ENCODE results near the gene CD1D.
"Not testable (repeated sequence)": the region's sequence is repeated elsewhere in the genome, so short reads cannot be mapped to it uniquely, and the experiment has no call there.

CD1D gene

DNA sequence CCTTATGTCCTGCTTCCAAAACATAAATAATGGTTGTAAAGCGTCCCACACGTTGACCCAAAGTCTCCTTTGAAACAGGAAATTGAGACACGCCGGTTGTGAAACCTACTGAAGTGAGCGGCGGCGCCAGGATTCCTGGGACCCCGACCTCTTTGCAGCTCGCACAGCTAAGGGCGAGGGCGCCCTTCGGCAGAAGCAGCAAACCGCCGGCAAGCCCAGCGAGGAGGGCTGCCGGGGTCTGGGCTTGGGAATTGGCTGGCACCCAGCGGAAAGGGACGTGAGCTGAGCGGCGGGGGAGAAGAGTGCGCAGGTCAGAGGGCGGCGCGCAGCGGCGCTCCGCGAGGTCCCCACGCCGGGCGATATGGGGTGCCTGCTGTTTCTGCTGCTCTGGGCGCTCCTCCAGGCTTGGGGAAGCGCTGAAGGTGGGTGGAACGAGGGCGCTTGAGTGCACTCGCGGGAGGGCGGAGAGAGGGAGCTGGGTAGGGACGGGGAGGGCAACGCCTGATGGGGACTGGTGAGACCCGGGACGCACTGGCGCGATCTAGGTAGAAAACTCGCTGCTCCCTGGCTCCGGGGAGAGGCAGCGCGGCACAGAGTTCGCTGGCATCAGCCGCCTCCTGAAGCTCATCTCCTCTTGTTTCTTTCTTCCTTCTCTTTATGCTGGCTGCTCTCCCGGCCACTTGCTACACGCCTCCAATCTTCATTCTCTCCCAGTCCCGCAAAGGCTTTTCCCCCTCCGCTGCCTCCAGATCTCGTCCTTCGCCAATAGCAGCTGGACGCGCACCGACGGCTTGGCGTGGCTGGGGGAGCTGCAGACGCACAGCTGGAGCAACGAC is at the start of gene CD1D:
Gene CD1D, plus strand, starts transcription at position 155 of the 836 bp plus-strand sequence. Its CDS starts 207 bp downstream, at position 362.
- DNase-seq (ENCODE audit: low spot score) = no peak

- DNase-seq (ENCODE audit: low spot score) = no peak
Measured at GRCh38 chr1:158131217-158131616, 49.5 kb upstream of the CD1D start.

DNA sequence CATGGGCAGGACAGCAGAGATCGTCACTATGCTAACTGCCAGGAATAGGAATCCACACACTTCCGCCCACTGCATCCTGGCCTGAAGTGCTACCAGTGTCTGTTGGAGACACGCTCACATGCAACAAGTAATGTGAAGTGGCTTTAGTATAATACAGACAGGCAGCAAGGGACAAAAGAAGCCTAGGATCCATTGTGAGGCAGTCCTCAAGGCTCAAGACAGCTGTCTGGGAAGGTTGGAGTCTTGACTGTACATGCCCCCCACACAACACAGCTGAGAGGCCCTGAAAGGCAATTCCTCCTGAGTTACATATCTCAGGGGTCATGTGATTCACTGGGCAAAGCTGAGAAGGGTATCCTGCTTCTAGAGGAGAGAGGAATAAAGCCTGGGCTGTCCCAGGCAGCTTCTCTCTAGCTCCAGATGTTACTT is 39.9 kb upstream of the CD1D start:
- no peak for DNase-seq (ENCODE audit: low spot score)

GRCh38 chr1:158145173-158145719 is 35.4 kb upstream of the CD1D start:
- DNase-seq (ENCODE audit: low spot score) = no peak

DNA sequence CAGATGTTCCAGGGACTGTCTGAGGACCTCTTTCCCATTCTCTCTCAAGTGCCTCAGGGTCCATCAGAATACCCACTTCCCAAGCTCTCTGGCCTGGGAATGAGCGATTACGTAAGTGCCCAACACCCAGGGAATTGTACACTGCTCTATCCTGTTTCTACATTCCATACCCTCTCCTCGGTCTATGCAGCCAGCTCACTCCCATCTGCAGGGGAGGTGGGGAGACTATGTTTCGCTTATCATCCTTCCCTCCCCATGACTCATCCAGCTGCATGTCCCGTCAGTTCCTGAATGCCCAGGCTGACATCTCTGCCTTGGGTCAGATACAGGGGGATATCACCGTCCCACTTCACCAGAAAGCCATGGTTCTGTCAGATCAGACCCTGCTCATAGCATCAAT is 34.5 kb upstream of the CD1D start:
- no peak for DNase-seq (ENCODE audit: low spot score)

- no peak for DNase-seq (ENCODE audit: low spot score)
Measured at GRCh38 chr1:158146739-158147138, 34.0 kb upstream of the CD1D start.

GRCh38 chr1:158147401-158147800 is 33.3 kb upstream of the CD1D start:
- DNase-seq (ENCODE audit: low spot score) = no peak

GRCh38 chr1:158147869-158148268 is 32.8 kb upstream of the CD1D start:
- DNase-seq (ENCODE audit: low spot score) = no peak

DNA sequence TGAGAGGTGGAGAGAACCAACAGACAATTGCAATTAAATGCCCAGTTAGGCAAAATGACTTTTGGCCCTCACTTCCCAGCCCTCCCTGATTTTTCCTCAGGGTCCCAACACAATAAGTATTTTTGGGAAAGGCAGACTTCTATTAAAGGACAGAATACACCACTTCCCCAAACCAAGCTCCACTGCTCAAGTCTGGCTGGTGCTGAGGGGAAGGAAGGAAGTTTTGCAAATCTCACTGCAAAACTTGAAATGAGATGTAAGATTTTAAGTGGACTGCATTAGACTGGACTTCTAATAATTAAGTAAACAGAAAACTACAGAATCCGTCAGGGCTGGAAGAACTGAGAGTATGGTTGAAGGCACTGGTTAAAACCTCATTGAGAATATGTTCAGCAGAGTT is 32.2 kb upstream of the CD1D start:
- DNase-seq (ENCODE audit: low spot score) = no peak

DNA sequence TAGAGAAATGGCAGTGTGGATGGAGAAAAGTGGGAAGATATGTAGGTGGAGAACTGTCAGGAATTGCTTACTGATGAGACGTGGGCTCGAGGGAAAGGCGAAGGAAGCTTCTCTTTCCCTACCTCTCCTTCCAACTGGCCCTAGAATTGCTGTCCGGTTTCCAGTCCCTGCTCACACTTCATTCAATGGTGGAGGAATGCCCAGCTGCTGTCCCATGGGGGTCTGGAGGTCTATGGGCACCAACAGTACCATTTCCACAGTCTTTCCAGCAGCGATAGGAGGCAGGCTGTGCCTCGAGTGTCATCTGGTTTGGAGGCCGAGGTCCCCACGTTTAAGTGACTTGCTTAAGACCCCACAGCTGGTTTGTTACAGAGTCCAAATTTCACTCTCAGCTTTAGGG is 31.5 kb upstream of the CD1D start:
- no peak for DNase-seq (ENCODE audit: low spot score)

- DNase-seq (ENCODE audit: low spot score) = peak; percentile 73
Measured at GRCh38 chr1:158149577-158150269, 31.0 kb upstream of the CD1D start.

GRCh38 chr1:158150523-158150922 is 30.2 kb upstream of the CD1D start:
- no peak for DNase-seq (ENCODE audit: low spot score)

DNA sequence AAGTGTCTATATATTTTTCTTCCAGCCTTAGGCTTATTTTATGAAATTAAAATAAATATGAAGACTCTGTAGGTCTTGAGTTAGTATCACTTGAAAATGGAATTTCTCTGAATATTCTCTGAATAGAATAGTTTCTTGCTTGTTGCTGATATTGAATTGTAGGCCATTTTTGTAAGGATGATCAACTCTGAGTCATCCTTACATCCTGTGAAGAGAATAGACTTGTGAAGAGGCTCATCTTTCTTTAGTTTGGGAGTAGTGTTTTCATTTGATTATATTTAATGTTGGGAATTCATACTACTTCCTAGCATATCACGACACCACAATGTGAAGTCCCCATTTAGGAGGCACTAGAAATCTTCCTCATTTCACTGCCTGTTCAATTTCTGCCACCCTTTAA is 27.5 kb upstream of the CD1D start:
- DNase-seq (ENCODE audit: low spot score) = no peak

DNA sequence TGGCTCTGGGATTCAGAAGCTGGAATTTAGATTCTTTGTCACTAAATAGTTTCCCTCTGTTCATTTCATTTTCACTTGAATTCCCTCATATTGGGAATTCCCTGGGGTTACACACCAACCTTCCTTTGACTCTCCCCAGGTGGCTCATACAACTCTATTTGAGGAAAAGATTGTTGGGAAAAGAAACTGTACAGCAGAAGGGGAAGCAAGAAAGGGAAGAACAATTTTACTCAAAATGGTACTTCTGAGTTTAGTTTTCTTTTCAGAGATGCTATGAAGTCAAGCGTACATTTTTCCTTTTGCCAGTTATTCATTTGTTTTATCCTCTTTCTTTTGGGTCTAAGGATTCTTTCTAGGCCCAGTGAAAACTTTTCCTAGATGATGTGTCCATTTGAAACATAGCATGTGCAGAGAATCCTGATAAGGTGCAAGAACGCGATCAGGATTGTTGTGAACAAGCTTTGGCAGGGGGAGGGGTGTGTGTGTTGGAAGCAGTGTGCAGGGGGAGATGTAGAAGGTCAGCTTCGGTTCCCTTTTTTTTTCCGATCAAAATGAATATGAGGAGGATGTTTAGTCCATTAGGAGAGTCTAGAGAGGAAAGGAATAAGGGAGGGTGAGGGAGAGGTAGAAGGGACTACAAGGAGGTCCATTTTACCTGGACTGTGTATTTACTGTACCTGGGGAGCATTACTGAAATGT is 26.8 kb upstream of the CD1D start:
- no peak for DNase-seq (ENCODE audit: low spot score)

- DNase-seq (ENCODE audit: low spot score) = no peak
Measured at GRCh38 chr1:158154501-158154900, 26.2 kb upstream of the CD1D start.

DNA sequence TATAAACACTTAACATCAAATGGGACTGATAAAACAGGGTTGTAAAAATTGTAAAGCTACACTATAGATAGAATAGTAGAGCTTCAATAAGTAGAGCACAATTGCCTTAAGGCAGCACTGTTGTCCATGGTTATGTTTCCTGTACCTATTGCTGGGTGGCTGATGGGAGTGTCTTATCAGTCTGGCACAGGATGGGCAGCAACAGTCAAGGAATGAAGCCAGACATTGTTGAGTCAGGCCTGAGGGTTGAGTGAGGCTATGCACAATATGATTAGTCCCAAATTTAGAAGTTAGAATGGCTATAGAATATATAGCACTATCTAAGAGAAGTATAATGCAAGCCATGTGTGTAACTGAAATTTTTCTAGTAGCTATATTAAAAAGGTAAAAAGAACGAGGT is 25.0 kb upstream of the CD1D start:
- DNase-seq (ENCODE audit: low spot score) = no peak

GRCh38 chr1:158159597-158159996 is 21.1 kb upstream of the CD1D start:
- no peak for DNase-seq (ENCODE audit: low spot score)

GRCh38 chr1:158161446-158161845 is 19.2 kb upstream of the CD1D start:
- no peak for DNase-seq (ENCODE audit: low spot score)

DNA sequence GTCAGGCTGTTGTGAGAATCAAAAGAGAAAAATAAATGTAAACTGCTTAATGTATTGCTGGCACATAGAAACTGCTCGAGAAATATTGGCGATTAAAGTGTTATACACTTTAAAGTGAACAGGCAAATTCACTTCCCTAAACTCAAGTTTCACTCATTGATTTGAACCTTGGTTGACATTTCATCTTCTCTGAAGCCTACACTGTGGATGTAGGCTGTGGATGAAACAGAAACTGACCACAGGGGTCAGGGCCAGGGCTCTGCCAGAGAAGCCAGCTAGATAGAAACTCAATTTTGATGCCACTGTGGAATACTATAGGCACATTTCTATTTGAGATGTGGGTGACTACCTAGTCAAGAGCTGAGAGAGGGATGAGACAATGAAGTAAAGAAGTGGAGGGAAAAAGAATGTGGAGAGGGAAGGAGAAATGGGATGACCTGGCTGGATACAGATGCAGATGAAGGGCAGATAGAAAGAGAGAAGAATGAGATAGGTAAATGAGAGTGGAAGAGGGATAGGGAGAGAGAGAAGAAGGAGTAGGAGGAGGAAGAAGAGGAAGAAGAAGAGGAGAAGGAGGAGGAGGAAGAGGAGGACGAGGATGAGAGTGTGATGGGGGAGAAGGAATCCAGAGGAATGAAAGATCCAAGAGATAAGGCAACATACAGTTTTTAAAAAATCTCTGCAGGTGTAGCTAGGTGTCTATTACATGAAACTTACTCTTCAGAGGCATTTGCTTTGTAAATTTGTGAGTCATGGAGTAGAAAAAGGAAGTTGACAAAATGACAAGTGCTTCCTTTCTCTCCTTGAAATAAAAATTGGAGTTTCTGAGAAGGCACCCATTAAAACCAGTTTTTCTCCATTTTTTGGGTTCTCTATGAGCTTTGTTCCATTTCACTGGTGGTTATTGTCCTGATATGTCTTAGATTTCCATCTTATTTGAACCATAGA is 17.4 kb upstream of the CD1D start:
- no peak for DNase-seq (ENCODE audit: low spot score)

DNA sequence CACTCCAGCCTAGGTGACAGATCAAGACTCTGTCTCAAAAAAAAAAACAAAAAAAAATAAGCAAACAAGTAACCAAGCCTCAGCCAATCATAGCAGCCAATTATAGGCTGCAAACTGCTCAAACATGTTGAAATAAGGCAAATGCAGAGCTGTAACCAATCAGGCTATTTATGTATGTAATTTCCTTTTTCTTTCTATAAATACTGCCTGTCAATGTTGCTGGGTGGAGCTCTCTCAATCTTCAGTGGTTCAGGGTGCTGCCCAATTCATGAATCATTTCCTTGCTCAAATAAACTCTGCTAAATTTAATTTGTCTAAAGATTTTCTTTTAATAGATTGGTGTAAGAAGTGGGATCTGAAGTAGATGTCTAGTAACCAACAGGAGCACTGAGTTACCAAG is 11.6 kb upstream of the CD1D start:
- no peak for DNase-seq (ENCODE audit: low spot score)

- DNase-seq (ENCODE audit: low spot score) = not testable (repeated sequence)
Measured at GRCh38 chr1:158175915-158176314, 4.8 kb upstream of the CD1D start.

All from CD4-positive, alpha-beta T cell treated with Interleukin-2 at 100 ng/mL for 4 hours (primary cell).